ENCODE data around the gene GDPD5. TPM values are rescaled to one million over a fixed set of nuclear protein-coding genes. Genes with fewer than 3 reads are reported as not detected.
A peak's percentile ranks its signal among the peaks of the same experiment; 100 is the strongest.

Gene GDPD5
- total RNA-seq, 1 donor from 2014 or later, result 6.9 TPM

DNA sequence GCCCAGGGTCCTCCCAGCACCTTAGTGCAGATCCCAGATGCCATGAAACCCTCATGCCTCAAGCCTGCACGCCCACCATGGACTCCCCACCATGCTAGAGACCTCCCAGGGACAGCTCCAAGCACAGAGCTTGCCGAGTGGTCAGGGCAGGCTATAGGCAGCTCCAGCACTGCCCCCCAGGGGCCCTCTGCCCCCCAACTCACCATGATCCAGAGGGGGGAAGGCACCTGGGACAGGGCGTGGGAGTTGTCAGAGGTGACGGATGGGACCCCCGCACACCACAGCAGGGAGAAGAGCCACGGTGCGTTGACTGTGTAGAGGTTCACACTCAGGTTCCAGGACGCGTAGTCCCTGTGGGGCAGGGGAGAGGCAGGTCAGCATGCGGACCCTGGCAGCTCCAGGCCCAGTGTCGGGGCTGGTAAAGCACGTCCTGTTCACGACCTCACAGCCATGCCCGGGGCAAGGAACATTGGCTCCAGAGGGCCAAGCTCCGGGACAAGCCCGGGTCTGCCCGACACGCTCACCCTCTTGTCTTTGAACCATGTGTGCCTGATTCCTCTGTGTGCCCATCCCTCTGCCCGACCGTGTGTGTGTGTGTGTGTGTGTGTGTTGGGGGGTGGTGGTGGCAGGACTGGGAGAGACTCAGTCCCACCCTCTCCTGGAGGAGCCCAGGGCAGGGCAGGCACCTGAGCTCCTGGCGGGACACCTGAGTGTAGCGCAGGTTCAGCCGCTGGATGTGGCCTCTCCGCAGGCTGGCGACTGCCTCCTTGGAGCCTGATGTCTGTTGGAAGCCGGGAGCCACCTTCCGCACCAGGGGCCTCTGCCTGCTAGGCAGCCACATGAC is 84.6 kb downstream of the GDPD5 start:
- intact Hi-C loops (cut with DNase I), result loop anchor here (10.0 kb wide), 1 partner anchor 424 kb away; no protein-coding TSS in a partner anchor
- no peak for DNase-seq (ENCODE audit: low spot score)

DNA sequence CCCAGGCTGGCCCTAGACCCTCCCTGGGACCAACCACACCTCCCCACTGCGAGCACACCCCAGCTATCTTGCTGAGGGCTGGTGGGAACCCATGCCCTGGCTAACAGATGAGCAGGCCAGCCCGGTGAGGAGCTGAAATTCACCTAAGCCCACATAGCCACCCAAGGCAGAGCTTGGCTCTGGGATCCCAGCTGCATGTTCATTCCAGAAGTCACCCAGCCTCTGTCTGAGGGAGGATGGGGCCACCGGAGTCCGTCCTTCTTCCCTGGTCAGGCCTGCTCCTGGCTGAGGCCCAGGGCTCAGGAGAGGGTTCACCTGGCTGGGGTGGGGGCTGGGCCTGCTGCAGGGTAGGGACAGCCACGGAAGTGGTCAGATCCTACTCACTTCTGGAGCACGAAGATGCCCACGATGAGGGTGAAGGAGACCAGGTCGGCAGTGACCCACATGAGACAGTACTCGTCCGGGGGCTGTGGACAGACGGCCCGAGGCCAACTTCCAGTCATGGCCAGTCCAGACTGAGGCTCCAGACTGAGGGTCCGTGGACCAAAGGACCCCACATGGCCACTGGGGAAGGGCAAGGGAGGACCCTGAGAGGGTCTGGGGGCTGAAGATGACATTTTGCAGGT is 86.1 kb downstream of the GDPD5 start:
- no peak for DNase-seq (ENCODE audit: low spot score)
- intact Hi-C loops (cut with DNase I), result loop anchor here (10.0 kb wide), 1 partner anchor 425 kb away; no protein-coding TSS in a partner anchor

DNA sequence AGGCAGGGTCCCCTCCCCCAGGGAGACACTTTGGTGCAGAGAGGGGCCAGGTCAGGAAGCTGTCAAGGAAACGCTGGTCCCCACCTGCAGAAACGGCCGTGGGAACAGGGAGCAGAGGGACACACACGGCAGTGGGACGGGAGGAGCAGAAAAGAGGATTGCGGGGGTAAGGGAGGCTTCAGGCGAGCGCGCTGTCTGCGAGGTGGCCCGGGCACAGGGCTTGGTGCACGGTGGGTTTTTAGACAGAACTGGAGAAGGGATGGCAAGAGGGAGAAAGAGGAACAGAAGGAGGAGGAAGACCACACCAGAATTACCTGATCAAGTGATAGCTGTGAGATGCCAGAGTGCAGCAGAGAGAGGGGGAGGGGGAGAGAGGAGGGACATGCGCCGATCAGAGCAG is 86.7 kb downstream of the GDPD5 start:
- intact Hi-C loops (cut with DNase I), result no loop called here
- DNase-seq (ENCODE audit: low spot score), result no peak

DNA sequence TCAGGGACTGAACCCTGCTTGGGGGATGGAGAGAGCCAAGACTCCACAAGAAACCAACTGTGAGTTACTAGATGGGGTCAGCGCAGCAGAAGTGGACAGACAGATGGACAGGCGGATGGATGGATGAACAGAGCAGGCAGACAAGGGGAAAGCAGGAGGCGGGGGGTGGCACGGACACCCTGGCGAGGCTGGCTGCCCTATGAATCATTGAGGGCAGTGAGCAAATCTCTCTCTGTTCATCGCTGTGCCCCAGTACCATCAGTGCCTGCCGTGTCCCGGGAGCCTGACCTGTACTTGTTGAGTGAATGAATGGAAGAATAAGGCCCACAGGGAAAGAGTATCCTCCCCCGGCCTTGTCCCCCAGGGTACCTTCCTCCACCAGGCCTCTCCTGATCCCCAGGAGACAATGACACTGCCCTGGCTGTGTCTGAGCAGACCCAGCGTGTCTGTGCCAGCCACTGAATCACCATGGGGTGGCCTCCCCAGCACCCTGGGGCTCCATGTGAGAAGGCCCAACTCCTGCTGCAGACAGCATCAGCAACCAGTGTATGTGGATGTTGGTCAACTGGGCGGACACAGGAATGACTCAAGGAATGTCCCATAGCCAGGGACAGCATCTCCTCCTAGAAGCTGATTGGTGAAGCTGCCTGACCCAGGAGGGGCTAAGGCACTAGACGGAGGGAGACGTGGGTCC is 87.6 kb downstream of the GDPD5 start:
- no peak for DNase-seq (ENCODE audit: low spot score)
- intact Hi-C loops (cut with DNase I), result no loop called here

GRCh38 chr11:75436806-75437205 is 88.9 kb downstream of the GDPD5 start:
- intact Hi-C loops (cut with DNase I), result no loop called here
- DNase-seq (ENCODE audit: low spot score), result no peak

- intact Hi-C loops (cut with DNase I), result no loop called here
- no peak for DNase-seq (ENCODE audit: low spot score)
Observed at GRCh38 chr11:75435571-75435925, 90.2 kb downstream of the GDPD5 start.

- no peak for DNase-seq (ENCODE audit: low spot score)
- intact Hi-C loops (cut with DNase I), result no loop called here
Observed at GRCh38 chr11:75434886-75435570, 90.7 kb downstream of the GDPD5 start.

GRCh38 chr11:75434051-75434450 is 91.7 kb downstream of the GDPD5 start:
- no peak for DNase-seq (ENCODE audit: low spot score)
- intact Hi-C loops (cut with DNase I), result no loop called here

DNA sequence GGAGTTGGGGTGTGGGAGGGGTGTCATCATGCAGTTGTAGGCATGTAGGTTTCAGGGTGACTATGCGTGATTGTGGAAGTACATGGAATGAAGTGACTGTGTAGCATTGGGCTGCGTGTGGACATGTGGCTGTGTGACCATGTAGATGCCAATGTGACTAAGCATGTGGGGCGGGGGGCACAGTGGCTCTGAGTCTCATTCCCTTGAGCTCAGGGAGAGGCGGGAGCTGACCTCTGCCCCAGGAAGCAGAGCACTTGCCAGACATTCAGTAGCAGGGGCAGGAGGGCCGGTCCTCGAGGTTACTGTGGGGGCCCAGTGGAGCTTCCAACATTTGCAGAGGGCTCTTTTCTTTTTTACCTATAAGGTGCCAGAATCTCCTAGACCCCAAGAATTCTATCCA is 92.3 kb downstream of the GDPD5 start:
- intact Hi-C loops (cut with DNase I), result no loop called here
- DNase-seq (ENCODE audit: low spot score), result no peak

GRCh38 chr11:75432911-75433321 is 92.8 kb downstream of the GDPD5 start, which contains the start of gene KLHL35:
TSS of gene KLHL35 (minus strand) at chr11:75433203. CDS start at chr11:75430629, 2,574 bp downstream.
- intact Hi-C loops (cut with DNase I), result no loop called here

GRCh38 chr11:75431533-75432525 is 93.9 kb downstream of the GDPD5 start:
- no peak for DNase-seq (ENCODE audit: low spot score)
- intact Hi-C loops (cut with DNase I), result no loop called here

More at GRCh38 chr11:75432911-75433321, 92.8 kb downstream of the GDPD5 start, which contains the start of gene KLHL35:
- no peak for DNase-seq (ENCODE audit: low spot score)

DNA sequence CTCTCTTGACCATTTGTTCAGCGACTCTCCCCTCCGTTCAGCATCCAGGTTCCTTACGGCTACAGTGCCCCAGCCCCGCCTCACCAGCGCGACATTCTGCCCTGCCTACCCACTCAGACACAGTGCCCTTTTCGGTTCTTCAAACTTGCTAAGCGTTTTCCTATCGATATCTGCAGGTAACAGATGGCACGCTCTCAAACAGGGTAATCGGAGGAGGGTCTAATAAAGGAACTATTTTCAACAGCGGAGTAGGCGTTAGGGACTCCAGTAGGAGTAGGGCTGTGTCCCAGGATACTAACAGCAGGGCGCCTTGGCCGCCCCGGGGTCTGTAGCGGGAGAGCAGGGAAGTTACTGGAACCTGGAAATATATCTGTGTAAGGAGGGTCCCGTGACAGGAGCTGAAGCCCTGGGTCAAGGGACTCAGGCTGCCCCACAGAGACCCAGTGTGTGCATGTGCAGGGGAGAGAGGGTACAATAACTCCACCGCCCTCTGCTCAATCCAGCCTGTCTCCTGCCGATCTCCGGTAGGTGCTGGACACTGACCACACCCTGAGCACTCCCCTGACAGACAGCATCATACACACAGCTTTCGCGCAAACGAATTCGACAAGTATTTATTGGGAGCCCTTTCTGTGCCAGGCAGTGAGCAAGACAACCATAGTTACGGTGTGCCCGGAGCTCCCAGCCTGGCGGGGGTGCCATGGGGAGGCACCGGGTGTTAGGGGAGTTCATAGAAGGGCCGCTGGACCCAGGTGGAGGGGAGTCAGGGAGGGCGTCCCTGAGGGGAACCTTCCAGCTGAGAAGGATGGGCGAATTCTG is 94.8 kb downstream of the GDPD5 start:
- intact Hi-C loops (cut with DNase I), result no loop called here

GRCh38 chr11:75429902-75430713 is 95.6 kb downstream of the GDPD5 start:
- intact Hi-C loops (cut with DNase I), result no loop called here
- DNase-seq (ENCODE audit: low spot score), result peak; percentile 84

More for the DNA sequence above, 94.8 kb downstream of the GDPD5 start:
- DNase-seq (ENCODE audit: low spot score), result no peak

DNA sequence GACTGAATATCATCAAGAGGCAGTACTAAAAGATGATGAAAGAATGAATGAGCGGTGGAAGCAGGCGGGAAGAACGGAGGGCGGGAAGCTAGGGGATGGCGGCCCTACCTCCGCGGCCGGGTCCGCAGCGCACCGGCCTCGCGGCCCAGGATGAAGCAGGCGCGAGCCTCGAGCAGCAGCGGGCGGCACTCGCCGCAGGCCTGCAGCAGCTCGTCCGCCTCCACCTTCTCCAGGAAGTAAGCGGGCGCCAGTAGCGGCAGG is 96.2 kb downstream of the GDPD5 start:
- no peak for DNase-seq (ENCODE audit: low spot score)
- intact Hi-C loops (cut with DNase I), result no loop called here

DNA sequence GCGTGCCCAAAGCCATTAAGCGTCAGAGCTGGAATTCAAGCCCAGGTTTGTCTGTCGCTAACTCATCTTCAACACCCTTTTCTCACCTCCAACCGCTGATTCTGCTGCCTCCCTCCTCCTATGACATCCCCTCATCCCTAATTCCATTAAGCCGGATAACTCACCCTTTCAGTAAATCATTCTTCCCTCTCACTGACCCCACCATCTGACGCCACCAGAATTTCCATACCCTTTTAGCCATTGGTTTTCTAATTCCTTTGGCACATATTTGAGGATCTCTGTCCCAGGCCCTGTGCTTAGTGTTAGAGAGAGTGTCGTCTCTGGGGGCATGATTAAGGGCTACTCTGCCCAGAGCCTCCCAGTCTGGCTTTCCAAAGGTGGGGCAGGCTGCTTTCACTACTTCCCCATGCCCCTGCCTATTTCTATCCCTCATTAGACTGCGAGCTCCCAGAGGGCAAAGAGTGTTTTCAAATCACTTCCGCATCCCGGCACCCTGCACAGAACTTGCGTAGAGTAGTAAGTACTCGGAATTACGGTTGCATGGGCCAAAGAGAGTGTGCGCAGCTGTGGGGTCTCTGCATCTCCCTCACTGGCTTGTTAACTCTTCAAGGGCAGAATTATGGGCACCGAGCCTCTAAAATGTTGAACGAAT is 96.6 kb downstream of the GDPD5 start:
- no peak for DNase-seq (ENCODE audit: low spot score)
- intact Hi-C loops (cut with DNase I), result no loop called here

- intact Hi-C loops (cut with DNase I), result no loop called here
- DNase-seq (ENCODE audit: low spot score), result peak; percentile 93
Observed at GRCh38 chr11:75428281-75428724, 97.4 kb downstream of the GDPD5 start.

DNA sequence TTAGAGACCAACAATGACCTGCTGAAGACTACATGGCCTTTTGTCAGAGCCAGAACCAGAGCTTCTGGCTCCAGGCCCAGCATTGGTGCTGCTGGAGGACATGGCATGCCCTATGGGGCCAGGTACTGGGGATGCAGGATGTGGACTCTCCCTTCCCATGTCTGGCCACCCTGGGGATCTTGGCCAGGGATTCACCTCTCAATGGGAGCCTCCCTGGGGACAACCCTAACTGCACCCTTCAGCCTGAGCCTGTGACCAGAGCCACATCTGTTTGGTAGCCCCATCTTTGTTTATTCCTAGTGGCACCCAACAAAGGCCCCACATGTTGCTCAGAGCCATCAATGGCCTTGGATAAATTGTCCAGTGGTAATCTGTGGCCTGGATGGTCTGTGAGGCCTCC is 98.6 kb downstream of the GDPD5 start:
- intact Hi-C loops (cut with DNase I), result no loop called here
- DNase-seq (ENCODE audit: low spot score), result no peak

All from cardiac septum (tissue), 1 donor.